Liver (tissue), 9 donors: ENCODE results near the gene LTBP2. TPM values are rescaled to one million over a fixed set of nuclear protein-coding genes. Genes with fewer than 3 reads are reported as not detected.

Source experiments
- DNase-seq: peaks from one replicate; pipeline ENCODE4 v3.0.0-alpha.2; 2017; ENCODE audit warnings: low spot score
- H3K27ac ChIP-seq, 2 donors: one replicate each; pipeline ENCODE4 v1.7.0; 2013; ENCODE audit warnings: inconsistent platforms in 2 of 2, low read length in 2 of 2, control low read depth in 1 of 2, low read depth in 1 of 2, mild to moderate bottlenecking in 1 of 2
- H3K27me3 ChIP-seq, 4 donors: one replicate each; pipeline versions ENCODE4 v1.6.1 to v1.7.0; 2013; ENCODE audit warnings: low read length in 3 of 4, inconsistent platforms in 1 of 4, mild to moderate bottlenecking in 1 of 4, moderate library complexity in 1 of 4; ENCODE audit not compliant: control insufficient read depth in 4 of 4, insufficient read depth in 4 of 4
- H3K36me3 ChIP-seq, 4 donors: one replicate each; pipeline versions ENCODE4 v1.6.1 to v1.7.0; 2013; ENCODE audit warnings: low read length in 3 of 4, mild to moderate bottlenecking in 3 of 4, low read depth in 1 of 4, moderate library complexity in 1 of 4; ENCODE audit not compliant: control insufficient read depth in 4 of 4, insufficient read depth in 3 of 4
- H3K4me1 ChIP-seq, 4 donors: one replicate each; pipeline versions ENCODE4 v1.6.1 to v1.7.0; 2013; ENCODE audit warnings: low read length in 3 of 4, mild to moderate bottlenecking in 3 of 4, moderate library complexity in 1 of 4; ENCODE audit not compliant: control insufficient read depth in 4 of 4, insufficient read depth in 4 of 4
- H3K4me3 ChIP-seq, 3 donors: one replicate each; pipeline versions ENCODE4 v1.6.1 to v1.7.0; 2013; ENCODE audit warnings: low read length in 3 of 3, control low read depth in 1 of 3, low read depth in 1 of 3, mild to moderate bottlenecking in 1 of 3
- H3K9ac ChIP-seq, 2 donors: one replicate each; pipeline ENCODE4 v1.7.0; 2013; ENCODE audit warnings: low read length in 2 of 2, mild to moderate bottlenecking in 2 of 2, moderate library complexity in 2 of 2, control low read depth in 1 of 2, low read depth in 1 of 2
- H3K9me3 ChIP-seq, 4 donors: one replicate each; pipeline versions ENCODE4 v1.6.1 to v1.7.0; 2013; ENCODE audit warnings: low read length in 3 of 4; ENCODE audit not compliant: control insufficient read depth in 4 of 4
- ATF3 ChIP-seq: IDR thresholded peaks from 2 replicates; pipeline ENCODE4 v1.6.1; 2016; ENCODE audit warnings: antibody characterized with exemption
- CTCF ChIP-seq: fragments of 150-350 bp; IDR thresholded peaks from 2 replicates; pipeline ENCODE4 v1.5.1; 2017; ENCODE audit warnings: improper control_type of control experiment, low read depth, low read length; ENCODE audit not compliant: missing input control
- EGR1 ChIP-seq, 2 donors: IDR thresholded peaks; 2 replicates each; pipeline ENCODE4 v1.6.1; 2016 to 2018; ENCODE audit warnings: antibody characterized with exemption in 2 of 2, low read depth in 2 of 2
- FOXA2 ChIP-seq: IDR thresholded peaks from 2 replicates; pipeline ENCODE4 v1.6.1; 2016; ENCODE audit warnings: antibody characterized with exemption
- HNF4G ChIP-seq: IDR thresholded peaks from 2 replicates; pipeline ENCODE4 v1.6.1; 2016; ENCODE audit warnings: antibody characterized with exemption
- JUND ChIP-seq, 2 donors: IDR thresholded peaks; 2 replicates each; pipeline ENCODE4 v1.6.1; 2016; ENCODE audit warnings: antibody characterized with exemption in 2 of 2
- NR2F2 ChIP-seq: IDR thresholded peaks from 2 replicates; pipeline ENCODE4 v1.6.1; 2016; ENCODE audit warnings: antibody characterized with exemption
- REST ChIP-seq: IDR thresholded peaks from 2 replicates; pipeline ENCODE4 v1.6.1; 2016; ENCODE audit warnings: antibody characterized with exemption, mild to moderate bottlenecking
- SP1 ChIP-seq: IDR thresholded peaks from 2 replicates; pipeline ENCODE4 v1.6.1; 2018; ENCODE audit warnings: antibody characterized with exemption, mild to moderate bottlenecking
- WGBS: extraction: QIAGEN DNeasy Blood & Tissue Kit; methylation state at CpG from one replicate; pipeline ENCODE4 v1.1.7; 2013; 5-methylcytosine and 5-hydroxymethylcytosine counted together
- polyA plus RNA-seq, 2 donors: library from polyadenylated mRNA; stranded (reverse) in 1 of 2; unstranded in 1 of 2; fragments of 200-250 nt in 1 of 2; fragments of >200 nt in 1 of 2; fragmentation: Nextera tagmentation in 1 of 2; extraction: Ambion mirVana in 1 of 2; gene quantifications; one replicate each; pipeline versions ENCODE4 v1.2.1 to v1.2.3, GENCODE V29; 2013 to 2015
- total RNA-seq, 2 donors: library from RNA; depleted of rRNA; stranded (reverse); fragments of >200 nt; gene quantifications; one replicate each; pipeline ENCODE4 v1.2.3, GENCODE V29; 2014
- donor health status: healthy.
- donor health status: healthy.
- donor health status: healthy.
- donor health status: healthy.
- donor health status: healthy.

Gene LTBP2
- total and polyA plus RNA-seq, 4 donors, result 0.24 to 1.3 (median 0.89) TPM

- H3K27ac ChIP-seq, result no peak overlapping the region
- H3K4me3 ChIP-seq, result no peak overlapping the region
- H3K27me3 ChIP-seq, result no peaks in the 10 kb centered on the region
- no peaks in the 10 kb centered on the region for H3K36me3 ChIP-seq
- DNase-seq, result no peak
- no peak for TF ChIP-seq NR2F2
- no peak for TF ChIP-seq FOXA2
- no peak for TF ChIP-seq CTCF
- no peak for TF ChIP-seq SP1
- TF ChIP-seq REST, result no peak
- no peak for TF ChIP-seq JUND (IDR thresholded peaks at IDR 0.05)
- TF ChIP-seq HNF4G, result no peak
- TF ChIP-seq EGR1 (IDR thresholded peaks at IDR 0.05; ENCODE audit: low read depth in 2 of 2), result no peak
- WGBS, result 83% methylated on average over 4 of the region's 4 CpGs
- no peaks in the 10 kb centered on the region for H3K4me1 ChIP-seq
- H3K9me3 ChIP-seq, result no peaks in the 10 kb centered on the region
- no peak overlapping the region for H3K9ac ChIP-seq
Observed at GRCh38 chr14:74580275-74580672, 31.8 kb downstream of the LTBP2 start.

- Histone ChIP-seq H3K27me3 (no peaks in the 10 kb centered on the region), H3K9me3 (no peaks in the 10 kb centered on the region), H3K4me3 (no peak overlapping the region), H3K4me1 (no peaks in the 10 kb centered on the region), H3K36me3 (no peaks in the 10 kb centered on the region), H3K9ac (no peak overlapping the region), H3K27ac (no peak overlapping the region)
- TF ChIP-seq HNF4G (no peak), CTCF (no peak), JUND (IDR thresholded peaks at IDR 0.05) (no peak), SP1 (no peak), ATF3 (no peak), NR2F2 (no peak)
- DNase-seq, result no peak
- WGBS, result 86% methylated on average over 12 of the region's 12 CpGs
Observed at GRCh38 chr14:74579447-74580274, 32.4 kb downstream of the LTBP2 start.
